T-helper 1 cell treated with Interleukin-12 subunit alpha and Interleukin-12 subunit beta and Interleukin-4 antibody, amounts not matched to agents 30 ng/mL and 1 ng/mL, for 36 hours (primary cell): ENCODE data around the gene CDCP1. TPM values are rescaled to one million over a fixed set of nuclear protein-coding genes. Genes with fewer than 3 reads are reported as not detected.

Source experiments
- intact Hi-C: fragments of 100-400 bp; cut with micrococcal nuclease; formaldehyde crosslinking; loops from one replicate; pipeline ENCODE4 v1.15.1; 2024
- total RNA-seq: library from RNA; stranded (reverse); gene quantifications from 2 replicates; pipeline ENCODE4 v1.2.3, GENCODE V29; 2022

Gene CDCP1
- total RNA-seq, 1 donor from 2014 or later = 2.7 TPM

GRCh38 chr3:45118615-45119071 is 27.5 kb downstream of the CDCP1 start:
- intact Hi-C loops = loop anchor here (1.0 to 5.0 kb wide), 4 partner anchors 8 to 1496 kb away; partner anchors contain the start of gene ANO10

- intact Hi-C loops = loop anchor here (5.0 kb wide), 1 partner anchor 1494 kb away; the partner anchor contains the start of gene ANO10
Measured at GRCh38 chr3:45116350-45116749, 29.8 kb downstream of the CDCP1 start.

- intact Hi-C loops = no loop called here
Measured at GRCh38 chr3:45113625-45114050, 32.5 kb downstream of the CDCP1 start.

GRCh38 chr3:45112939-45113338 is 33.2 kb downstream of the CDCP1 start:
- intact Hi-C loops = no loop called here

GRCh38 chr3:45110509-45110833 is 35.7 kb downstream of the CDCP1 start:
- intact Hi-C loops = loop anchor here (1.0 to 2.0 kb wide), 2 partner anchors 8 to 56 kb away; no protein-coding TSS in a partner anchor

- intact Hi-C loops = loop anchor here (1.0 to 5.0 kb wide), 4 partner anchors 8 to 128 kb away; no protein-coding TSS in a partner anchor
Measured at GRCh38 chr3:45109771-45110508, 36.2 kb downstream of the CDCP1 start.

- intact Hi-C loops = loop anchor here (5.0 kb wide), 2 partner anchors 105 to 125 kb away; no protein-coding TSS in a partner anchor
Measured at GRCh38 chr3:45106874-45107273, 39.3 kb downstream of the CDCP1 start.

- intact Hi-C loops = loop anchor here (1.0 to 5.0 kb wide), 6 partner anchors 12 to 124 kb away; no protein-coding TSS in a partner anchor
Measured at GRCh38 chr3:45105855-45106671, 40.1 kb downstream of the CDCP1 start.

- intact Hi-C loops = loop anchor here (1.0 to 5.0 kb wide), 6 partner anchors 13 to 123 kb away; no protein-coding TSS in a partner anchor
Measured at GRCh38 chr3:45104715-45105711, 41.2 kb downstream of the CDCP1 start.

- intact Hi-C loops = loop anchor here (2.0 kb wide), 1 partner anchor 39 kb away; no protein-coding TSS in a partner anchor
Measured at GRCh38 chr3:45103753-45104714, 42.1 kb downstream of the CDCP1 start.

- intact Hi-C loops = no loop called here
Measured at GRCh38 chr3:45103334-45103733, 42.8 kb downstream of the CDCP1 start.

GRCh38 chr3:45100981-45101407 is 45.2 kb downstream of the CDCP1 start:
- intact Hi-C loops = no loop called here

- intact Hi-C loops = no loop called here
Measured at GRCh38 chr3:45098310-45098709, 47.9 kb downstream of the CDCP1 start.

- intact Hi-C loops = no loop called here
Measured at GRCh38 chr3:45097296-45097883, 48.8 kb downstream of the CDCP1 start.

- intact Hi-C loops = no loop called here
Measured at GRCh38 chr3:45095916-45096526, 50.2 kb downstream of the CDCP1 start.

GRCh38 chr3:45093176-45093575 is 53.0 kb downstream of the CDCP1 start:
- intact Hi-C loops = no loop called here

GRCh38 chr3:45092132-45093031 is 53.8 kb downstream of the CDCP1 start:
- intact Hi-C loops = no loop called here
